HG03439 (cell line): ENCODE measurements around the gene SNRK.

Source experiments
- ATAC-seq: cut with Tn5 transposase; IDR thresholded peaks from one replicate; pipeline ENCODE4 v1.9.1; 2021; ENCODE audit warnings: mild to moderate bottlenecking, moderate library complexity; ENCODE audit not compliant: unreplicated experiment

The SNRK gene

GRCh38 chr3:43286115-43286840, at the start of gene SNRK:
Gene SNRK, plus strand, starts transcription at chr3:43286540. Its CDS starts 16,664 bp downstream, at chr3:43303204.
- peak; percentile 90 for ATAC-seq

- no peak for ATAC-seq
These were observed 47.5 kb upstream of the SNRK start for GRCh38 chr3:43238801-43239200.

- ATAC-seq: no peak
These were observed 46.6 kb upstream of the SNRK start for GRCh38 chr3:43239755-43240154.

- no peak for ATAC-seq
These were observed 42.5 kb upstream of the SNRK start for GRCh38 chr3:43243590-43244587.

- no peak for ATAC-seq
These were observed 41.6 kb upstream of the SNRK start for GRCh38 chr3:43244694-43245093.

- no peak for ATAC-seq
These were observed 39.4 kb upstream of the SNRK start for GRCh38 chr3:43246976-43247375.

- no peak for ATAC-seq
These were observed 38.7 kb upstream of the SNRK start for GRCh38 chr3:43247561-43248184.

- ATAC-seq: no peak
These were observed 38.2 kb upstream of the SNRK start for GRCh38 chr3:43248185-43248583.

GRCh38 chr3:43248973-43249372, 37.4 kb upstream of the SNRK start:
- no peak for ATAC-seq

- ATAC-seq: no peak
These were observed 36.9 kb upstream of the SNRK start for GRCh38 chr3:43249405-43249804.

GRCh38 chr3:43253294-43253693, 33.0 kb upstream of the SNRK start:
- ATAC-seq: no peak

- no peak for ATAC-seq
These were observed 32.2 kb upstream of the SNRK start for GRCh38 chr3:43254125-43254524.

GRCh38 chr3:43255662-43256061, 30.7 kb upstream of the SNRK start:
- ATAC-seq: no peak

- ATAC-seq: no peak
These were observed 29.5 kb upstream of the SNRK start for GRCh38 chr3:43256714-43257461.

- no peak for ATAC-seq
These were observed 28.5 kb upstream of the SNRK start for GRCh38 chr3:43257850-43258249.

- ATAC-seq: no peak
These were observed 26.7 kb upstream of the SNRK start for GRCh38 chr3:43259626-43260025.

GRCh38 chr3:43260412-43260811, 25.9 kb upstream of the SNRK start:
- no peak for ATAC-seq

- no peak for ATAC-seq
These were observed 24.1 kb upstream of the SNRK start for GRCh38 chr3:43262194-43262593.

- no peak for ATAC-seq
These were observed 19.9 kb upstream of the SNRK start for GRCh38 chr3:43266451-43266850.

- ATAC-seq: no peak
These were observed 19.3 kb upstream of the SNRK start for GRCh38 chr3:43266995-43267394.

- ATAC-seq: no peak
These were observed 17.7 kb upstream of the SNRK start for GRCh38 chr3:43268636-43269035.
